ENCODE data around the gene IGSF22. TPM values are rescaled to one million over a fixed set of nuclear protein-coding genes. Genes with fewer than 3 reads are reported as not detected.

The IGSF22 gene
- total RNA-seq, 4 donors from 2014 or later: 0.13 to 0.24 TPM; not detected in 2

- TF ChIP-seq CTCF (IDR thresholded peaks at IDR 0.05): no peak
- DNase-seq (ENCODE audit: low spot score): no peak
- no peak for ATAC-seq (ENCODE audit: low FRiP score)
Observed at GRCh38 chr11:18700872-18701271, 25.1 kb downstream of the IGSF22 start.

GRCh38 chr11:18700375-18700774 lies 25.6 kb downstream of the IGSF22 start:
- no peak for TF ChIP-seq CTCF (IDR thresholded peaks at IDR 0.05)
- ATAC-seq (ENCODE audit: low FRiP score) (no peak), DNase-seq (ENCODE audit: low spot score) (no peak)

- DNase-seq (ENCODE audit: low spot score) (no peak), ATAC-seq (ENCODE audit: low FRiP score) (no peak)
- no peak for TF ChIP-seq CTCF (IDR thresholded peaks at IDR 0.05)
Observed at GRCh38 chr11:18699848-18700261, 26.1 kb downstream of the IGSF22 start.

- DNase-seq (ENCODE audit: low spot score) (no peak), ATAC-seq (ENCODE audit: low FRiP score) (no peak)
- TF ChIP-seq CTCF (IDR thresholded peaks at IDR 0.05): no peak
Observed at GRCh38 chr11:18699269-18699596, 26.8 kb downstream of the IGSF22 start.

- ATAC-seq (ENCODE audit: low FRiP score): peak; percentile 96
- TF ChIP-seq CTCF (IDR thresholded peaks at IDR 0.05): no peak
- DNase-seq (ENCODE audit: low spot score): peak; percentile 97
Observed at GRCh38 chr11:18698341-18699268, 27.4 kb downstream of the IGSF22 start, which contains the start of gene TMEM86A. Gene TMEM86A (plus strand): TSS chr11:18698779. CDS start chr11:18698887, 108 bp downstream.

GRCh38 chr11:18697576-18697975 lies 28.4 kb downstream of the IGSF22 start:
- ATAC-seq (ENCODE audit: low FRiP score): no peak
- no peak for DNase-seq (ENCODE audit: low spot score)
- no peak for TF ChIP-seq CTCF (IDR thresholded peaks at IDR 0.05)
